ENCODE data around the gene C8G. TPM values are rescaled to one million over a fixed set of nuclear protein-coding genes. Genes with fewer than 3 reads are reported as not detected.

The C8G gene
- total RNA-seq, 2 experiments from 2014 or later: 1.4 to 1.5 TPM

- ChIA-PET CTCF (no interaction called here), POLR2A (no interaction called here)
- Mint-ChIP-seq H3K9me3 (ENCODE audit: insufficient read depth) (no peaks in the 10 kb centered on the region), H3K36me3 (ENCODE audit: low read depth) (no peaks in the 10 kb centered on the region), H3K4me3 (no peak overlapping the region), H3K27me3 (ENCODE audit: low read depth) (peaks cover 25% of the 10 kb centered on the region), H3K4me1 (ENCODE audit: low read depth) (no peaks in the 10 kb centered on the region), H3K27ac (no peak overlapping the region)
- DNase-seq: no peak
- ATAC-seq: no peak
Measured at GRCh38 chr9:136983656-136984314, 38.7 kb downstream of the C8G start.

GRCh38 chr9:136984464-136985026 lies 39.5 kb downstream of the C8G start:
- CTCF ChIA-PET: interaction anchor here (0.6 to 0.7 kb wide), 2 partner anchors 83 to 352 kb away, joined by 3 read pairs; no protein-coding TSS in a partner anchor
- no peaks in the 10 kb centered on the region for H3K4me1 Mint-ChIP-seq (ENCODE audit: low read depth)
- no peak overlapping the region for H3K27ac Mint-ChIP-seq
- peaks cover 28% of the 10 kb centered on the region for H3K27me3 Mint-ChIP-seq (ENCODE audit: low read depth)
- no peaks in the 10 kb centered on the region for H3K36me3 Mint-ChIP-seq (ENCODE audit: low read depth)
- POLR2A ChIA-PET: no interaction called here
- no peaks in the 10 kb centered on the region for H3K9me3 Mint-ChIP-seq (ENCODE audit: insufficient read depth)
- H3K4me3 Mint-ChIP-seq: no peak overlapping the region
- no peak for DNase-seq
- ATAC-seq: no peak

GRCh38 chr9:136985027-136985602 lies 40.1 kb downstream of the C8G start:
- POLR2A ChIA-PET: no interaction called here
- CTCF ChIA-PET: interaction anchor here (0.6 to 0.7 kb wide), 2 partner anchors 82 to 352 kb away, joined by 3 read pairs; no protein-coding TSS in a partner anchor
- H3K4me3 Mint-ChIP-seq: no peak overlapping the region

GRCh38 chr9:136985853-136986252 lies 40.8 kb downstream of the C8G start:
- ChIA-PET POLR2A (no interaction called here), CTCF (no interaction called here)
- H3K36me3 Mint-ChIP-seq (ENCODE audit: low read depth): no peaks in the 10 kb centered on the region
- H3K4me3 Mint-ChIP-seq: no peak overlapping the region
- peaks cover 2% of the 10 kb centered on the region for H3K4me1 Mint-ChIP-seq (ENCODE audit: low read depth)
- H3K9me3 Mint-ChIP-seq (ENCODE audit: insufficient read depth): no peaks in the 10 kb centered on the region
- H3K27ac Mint-ChIP-seq: no peak overlapping the region
- DNase-seq (no peak), ATAC-seq (no peak)
- peaks cover 35% of the 10 kb centered on the region for H3K27me3 Mint-ChIP-seq (ENCODE audit: low read depth)

More at GRCh38 chr9:136985027-136985602, 40.1 kb downstream of the C8G start:
- H3K27me3 Mint-ChIP-seq (ENCODE audit: low read depth): peaks cover 33% of the 10 kb centered on the region
- H3K36me3 Mint-ChIP-seq (ENCODE audit: low read depth): no peaks in the 10 kb centered on the region
- no peaks in the 10 kb centered on the region for H3K4me1 Mint-ChIP-seq (ENCODE audit: low read depth)
- no peak overlapping the region for H3K27ac Mint-ChIP-seq
- peak; percentile 35 for ATAC-seq
- H3K9me3 Mint-ChIP-seq (ENCODE audit: insufficient read depth): no peaks in the 10 kb centered on the region
- no peak for DNase-seq

GRCh38 chr9:136988872-136989271 lies 43.8 kb downstream of the C8G start:
- no peaks in the 10 kb centered on the region for H3K9me3 Mint-ChIP-seq (ENCODE audit: insufficient read depth)
- no peak overlapping the region for H3K4me3 Mint-ChIP-seq
- peaks cover 18% of the 10 kb centered on the region for H3K4me1 Mint-ChIP-seq (ENCODE audit: low read depth)
- H3K27me3 Mint-ChIP-seq (ENCODE audit: low read depth): peaks cover 33% of the 10 kb centered on the region
- ATAC-seq (no peak), DNase-seq (no peak)
- H3K36me3 Mint-ChIP-seq (ENCODE audit: low read depth): peaks cover 7% of the 10 kb centered on the region
- ChIA-PET POLR2A (interaction anchor here (0.8 kb wide), 1 partner anchor 37 kb away, joined by 3 read pairs; no protein-coding TSS in a partner anchor), CTCF (interaction anchor here (1.0 to 2.2 kb wide), 3 partner anchors 46 to 146 kb away, joined by 3 to 7 read pairs (median 6); partner anchors contain the start of gene AJM1)
- H3K27ac Mint-ChIP-seq: no peak overlapping the region

GRCh38 chr9:136990242-136990911 lies 45.3 kb downstream of the C8G start:
- H3K36me3 Mint-ChIP-seq (ENCODE audit: low read depth): peaks cover 10% of the 10 kb centered on the region
- ATAC-seq (no peak), DNase-seq (no peak)
- peaks cover 22% of the 10 kb centered on the region for H3K4me1 Mint-ChIP-seq (ENCODE audit: low read depth)
- POLR2A ChIA-PET: interaction anchor here (1.5 kb wide), 1 partner anchor 96 kb away, joined by 3 read pairs; no protein-coding TSS in a partner anchor
- peak overlapping the region; percentile 12 for H3K4me3 Mint-ChIP-seq
- peak overlapping the region; percentile 3 for H3K27ac Mint-ChIP-seq
- peaks cover 22% of the 10 kb centered on the region for H3K27me3 Mint-ChIP-seq (ENCODE audit: low read depth)
- CTCF ChIA-PET: interaction anchor here (0.7 to 4.2 kb wide), 4 partner anchors 10 to 261 kb away, joined by 3 to 40 read pairs (median 10); partner anchors contain the start of gene ABCA2
- no peaks in the 10 kb centered on the region for H3K9me3 Mint-ChIP-seq (ENCODE audit: insufficient read depth)

GRCh38 chr9:136991993-136992818 lies 47.2 kb downstream of the C8G start, which contains the start of gene PAXX:
TSS of gene PAXX (plus strand) at chr9:136992422. CDS start at chr9:136992444, 22 bp downstream.
- H3K27ac Mint-ChIP-seq: peak within 1 kb of the TSS; percentile 87
- peaks cover 15% of the 10 kb centered on the region for H3K27me3 Mint-ChIP-seq (ENCODE audit: low read depth)
- peaks cover 10% of the 10 kb centered on the region for H3K36me3 Mint-ChIP-seq (ENCODE audit: low read depth)
- ChIA-PET CTCF (interaction anchor here (0.6 to 4.2 kb wide), 12 partner anchors 8 to 265 kb away, joined by 3 to 40 read pairs (median 5); partner anchors contain the start of genes ABCA2 and AJM1), POLR2A (interaction anchor here (0.6 to 1.9 kb wide), 11 partner anchors 8 to 475 kb away, joined by 3 to 10 read pairs (median 4); no protein-coding TSS in a partner anchor)
- no peaks in the 10 kb centered on the region for H3K9me3 Mint-ChIP-seq (ENCODE audit: insufficient read depth)
- DNase-seq: peak; percentile 96
- H3K4me3 Mint-ChIP-seq: peak within 1 kb of the TSS; percentile 84
- peak; percentile 87 for ATAC-seq
- peaks cover 37% of the 10 kb centered on the region for H3K4me1 Mint-ChIP-seq (ENCODE audit: low read depth)

- peak overlapping the region; percentile 87 for H3K27ac Mint-ChIP-seq
- peaks cover 12% of the 10 kb centered on the region for H3K27me3 Mint-ChIP-seq (ENCODE audit: low read depth)
- ChIA-PET POLR2A (interaction anchor here (0.6 to 1.9 kb wide), 5 partner anchors 11 to 476 kb away, joined by 3 to 7 read pairs (median 4); no protein-coding TSS in a partner anchor), CTCF (interaction anchor here (0.7 to 4.2 kb wide), 11 partner anchors 12 to 150 kb away, joined by 3 to 40 read pairs (median 5); partner anchors contain the start of genes ABCA2 and AJM1)
- ATAC-seq (no peak), DNase-seq (no peak)
- H3K9me3 Mint-ChIP-seq (ENCODE audit: insufficient read depth): no peaks in the 10 kb centered on the region
- peak overlapping the region; percentile 84 for H3K4me3 Mint-ChIP-seq
- peaks cover 10% of the 10 kb centered on the region for H3K36me3 Mint-ChIP-seq (ENCODE audit: low read depth)
- peaks cover 44% of the 10 kb centered on the region for H3K4me1 Mint-ChIP-seq (ENCODE audit: low read depth)
Measured at GRCh38 chr9:136992819-136993369, 47.9 kb downstream of the C8G start.

- DNase-seq: no peak
- ATAC-seq: no peak
- Mint-ChIP-seq H3K27ac (no peak overlapping the region), H3K36me3 (ENCODE audit: low read depth) (peaks cover 10% of the 10 kb centered on the region), H3K9me3 (ENCODE audit: insufficient read depth) (no peaks in the 10 kb centered on the region), H3K27me3 (ENCODE audit: low read depth) (peaks cover 7% of the 10 kb centered on the region), H3K4me3 (peak overlapping the region; percentile 84), H3K4me1 (ENCODE audit: low read depth) (peaks cover 58% of the 10 kb centered on the region)
- ChIA-PET CTCF (interaction anchor here (1.4 to 4.2 kb wide), 3 partner anchors 34 to 46 kb away, joined by 6 to 40 read pairs (median 28); partner anchors contain the start of gene ABCA2), POLR2A (no interaction called here)
Measured at GRCh38 chr9:136994180-136994887, 49.3 kb downstream of the C8G start.

- H3K4me1 Mint-ChIP-seq (ENCODE audit: low read depth): peaks cover 62% of the 10 kb centered on the region
- peaks cover 4% of the 10 kb centered on the region for H3K27me3 Mint-ChIP-seq (ENCODE audit: low read depth)
- no peak overlapping the region for H3K4me3 Mint-ChIP-seq
- CTCF ChIA-PET: no interaction called here
- H3K36me3 Mint-ChIP-seq (ENCODE audit: low read depth): peaks cover 10% of the 10 kb centered on the region
- H3K27ac Mint-ChIP-seq: no peak overlapping the region
- DNase-seq (no peak), ATAC-seq (no peak)
- POLR2A ChIA-PET: no interaction called here
- H3K9me3 Mint-ChIP-seq (ENCODE audit: insufficient read depth): no peaks in the 10 kb centered on the region
Measured at GRCh38 chr9:136994888-136995230, 49.8 kb downstream of the C8G start.
